PFSK-1 (cell line): ENCODE results near the gene SLC8A1.

Source experiments
- FOXP2 ChIP-seq: optimal IDR thresholded peaks from 2 replicates; pipeline ENCODE3; 2011; ENCODE audit warnings: borderline replicate concordance, control low read depth, inconsistent platforms; ENCODE audit not compliant: insufficient read depth; ENCODE audit errors: extremely low read length, extremely low read depth
- POLR2AphosphoS5 ChIP-seq: IDR thresholded peaks from 2 replicates; pipeline ENCODE4 v1.6.1; 2012; ENCODE audit warnings: low read depth, mild to moderate bottlenecking, control low read depth, low read length, moderate library complexity
- SIN3A ChIP-seq: IDR thresholded peaks from 2 replicates; pipeline ENCODE4 v1.6.1; 2012; ENCODE audit warnings: mild to moderate bottlenecking, low read length, moderate library complexity, borderline replicate concordance; ENCODE audit not compliant: insufficient read depth
- TAF1 ChIP-seq: IDR thresholded peaks from 2 replicates; pipeline ENCODE4 v1.6.1; 2012; ENCODE audit warnings: low read length, control low read depth, borderline replicate concordance; ENCODE audit not compliant: insufficient read depth
- TF ChIP-seq, protein P1 (sequence below), 2 experiments: IDR thresholded peaks; 2 replicates each; pipeline versions ENCODE4 v1.6.1 to v1.8.0; 2011 to 2012; ENCODE audit warnings: low read depth in 2 of 2, low read length in 2 of 2, control low read depth in 1 of 2, inconsistent platforms in 1 of 2, mild to moderate bottlenecking in 1 of 2, moderate library complexity in 1 of 2; ENCODE audit not compliant: insufficient read depth in 1 of 2

SLC8A1 gene

DNA sequence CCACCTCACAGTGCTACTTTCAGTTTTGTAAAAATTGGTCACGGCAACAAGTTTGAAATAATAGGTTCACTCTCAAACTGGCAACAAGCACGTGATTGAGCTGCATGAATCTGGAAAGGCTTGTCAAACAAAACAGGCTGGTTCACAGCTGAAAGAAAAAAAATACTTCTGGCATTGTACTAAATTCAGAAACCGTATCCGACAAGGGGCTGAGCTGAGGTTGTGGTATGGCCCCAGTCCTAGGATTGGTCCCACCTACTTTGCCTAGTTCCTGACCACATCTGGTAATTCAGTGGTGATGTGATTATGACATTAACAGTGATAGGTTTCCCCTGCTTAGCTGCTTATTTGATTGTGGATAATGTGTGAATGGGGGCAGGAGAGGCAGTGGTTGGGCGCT lies 346.3 kb downstream of the SLC8A1 start:
- TF ChIP-seq, protein P1, sequence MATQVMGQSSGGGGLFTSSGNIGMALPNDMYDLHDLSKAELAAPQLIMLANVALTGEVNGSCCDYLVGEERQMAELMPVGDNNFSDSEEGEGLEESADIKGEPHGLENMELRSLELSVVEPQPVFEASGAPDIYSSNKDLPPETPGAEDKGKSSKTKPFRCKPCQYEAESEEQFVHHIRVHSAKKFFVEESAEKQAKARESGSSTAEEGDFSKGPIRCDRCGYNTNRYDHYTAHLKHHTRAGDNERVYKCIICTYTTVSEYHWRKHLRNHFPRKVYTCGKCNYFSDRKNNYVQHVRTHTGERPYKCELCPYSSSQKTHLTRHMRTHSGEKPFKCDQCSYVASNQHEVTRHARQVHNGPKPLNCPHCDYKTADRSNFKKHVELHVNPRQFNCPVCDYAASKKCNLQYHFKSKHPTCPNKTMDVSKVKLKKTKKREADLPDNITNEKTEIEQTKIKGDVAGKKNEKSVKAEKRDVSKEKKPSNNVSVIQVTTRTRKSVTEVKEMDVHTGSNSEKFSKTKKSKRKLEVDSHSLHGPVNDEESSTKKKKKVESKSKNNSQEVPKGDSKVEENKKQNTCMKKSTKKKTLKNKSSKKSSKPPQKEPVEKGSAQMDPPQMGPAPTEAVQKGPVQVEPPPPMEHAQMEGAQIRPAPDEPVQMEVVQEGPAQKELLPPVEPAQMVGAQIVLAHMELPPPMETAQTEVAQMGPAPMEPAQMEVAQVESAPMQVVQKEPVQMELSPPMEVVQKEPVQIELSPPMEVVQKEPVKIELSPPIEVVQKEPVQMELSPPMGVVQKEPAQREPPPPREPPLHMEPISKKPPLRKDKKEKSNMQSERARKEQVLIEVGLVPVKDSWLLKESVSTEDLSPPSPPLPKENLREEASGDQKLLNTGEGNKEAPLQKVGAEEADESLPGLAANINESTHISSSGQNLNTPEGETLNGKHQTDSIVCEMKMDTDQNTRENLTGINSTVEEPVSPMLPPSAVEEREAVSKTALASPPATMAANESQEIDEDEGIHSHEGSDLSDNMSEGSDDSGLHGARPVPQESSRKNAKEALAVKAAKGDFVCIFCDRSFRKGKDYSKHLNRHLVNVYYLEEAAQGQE (IDR thresholded peaks at IDR 0.05; ENCODE audit: insufficient read depth in 1 of 2, low read depth in 2 of 2, low read length in 2 of 2): no peak
- no peak for TF ChIP-seq POLR2AphosphoS5
- TF ChIP-seq SIN3A: no peak
- no peak for TF ChIP-seq FOXP2
- TF ChIP-seq TAF1: no peak

DNA sequence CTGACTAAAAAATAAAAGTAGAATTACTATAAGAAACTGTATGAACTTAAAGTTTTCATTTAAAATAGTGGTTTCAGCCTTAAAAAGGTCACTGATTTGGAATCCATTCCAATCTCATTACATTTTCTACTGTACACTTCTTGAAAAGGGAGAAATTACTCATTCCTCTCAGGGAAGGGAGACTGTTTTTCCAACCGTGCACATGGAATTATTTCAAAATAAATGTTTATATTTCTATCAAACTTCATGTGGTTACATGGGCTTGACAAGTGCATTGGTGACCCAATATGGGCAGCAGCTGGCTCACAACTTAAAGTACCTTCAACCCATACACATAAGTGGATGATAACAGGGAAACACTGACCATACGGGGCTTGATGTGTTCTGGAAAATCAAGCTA lies 348.3 kb downstream of the SLC8A1 start:
- TF ChIP-seq POLR2AphosphoS5 (no peak), FOXP2 (no peak), SIN3A (no peak), TAF1 (no peak)
- TF ChIP-seq, protein P1 (IDR thresholded peaks at IDR 0.05; ENCODE audit: insufficient read depth in 1 of 2, low read depth in 2 of 2, low read length in 2 of 2): no peak

DNA sequence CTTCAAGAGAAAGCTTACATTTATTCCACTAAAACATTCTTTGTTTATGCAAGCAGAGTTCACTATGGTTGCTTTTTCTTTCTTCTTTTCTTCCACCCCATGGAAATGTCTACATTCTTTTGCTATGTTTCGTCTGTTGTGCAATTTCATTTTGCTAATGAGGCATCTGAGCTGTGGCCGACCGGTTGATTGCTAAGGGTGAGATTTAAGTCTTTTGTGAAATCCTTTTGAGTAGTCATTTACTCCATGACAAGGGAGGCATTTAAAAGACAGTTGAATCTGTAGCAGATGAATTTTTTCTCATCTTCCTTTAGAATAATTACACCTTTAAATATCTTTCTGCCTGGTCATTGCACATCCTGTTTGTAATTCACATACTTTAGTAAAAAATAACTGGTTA lies 348.7 kb downstream of the SLC8A1 start:
- no peak for TF ChIP-seq TAF1
- no peak for TF ChIP-seq POLR2AphosphoS5
- no peak for TF ChIP-seq SIN3A
- TF ChIP-seq, protein P1 (IDR thresholded peaks at IDR 0.05; ENCODE audit: insufficient read depth in 1 of 2, low read depth in 2 of 2, low read length in 2 of 2): no peak
- TF ChIP-seq FOXP2: no peak

DNA sequence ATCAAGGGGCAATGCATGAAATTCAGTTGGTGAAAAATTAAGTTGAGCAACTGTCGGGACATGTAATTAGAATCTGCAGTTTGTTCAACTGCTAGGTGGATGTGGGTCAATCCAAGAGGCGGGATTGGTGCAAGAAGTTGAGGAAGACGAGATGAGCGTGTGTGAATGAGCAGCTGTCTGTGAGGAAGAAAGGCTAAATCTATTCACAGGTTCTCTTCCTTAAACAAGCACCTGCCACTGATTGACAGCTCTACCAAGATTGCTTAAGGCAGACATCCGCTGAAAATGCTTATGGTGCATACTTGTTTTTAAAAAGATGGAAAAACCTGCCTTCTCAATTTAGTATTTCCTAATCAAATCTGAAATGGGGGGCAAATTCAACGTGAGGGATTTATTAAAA lies 349.4 kb downstream of the SLC8A1 start:
- no peak for TF ChIP-seq TAF1
- TF ChIP-seq FOXP2: no peak
- TF ChIP-seq, protein P1 (IDR thresholded peaks at IDR 0.05; ENCODE audit: insufficient read depth in 1 of 2, low read depth in 2 of 2, low read length in 2 of 2): no peak
- no peak for TF ChIP-seq SIN3A
- no peak for TF ChIP-seq POLR2AphosphoS5

DNA sequence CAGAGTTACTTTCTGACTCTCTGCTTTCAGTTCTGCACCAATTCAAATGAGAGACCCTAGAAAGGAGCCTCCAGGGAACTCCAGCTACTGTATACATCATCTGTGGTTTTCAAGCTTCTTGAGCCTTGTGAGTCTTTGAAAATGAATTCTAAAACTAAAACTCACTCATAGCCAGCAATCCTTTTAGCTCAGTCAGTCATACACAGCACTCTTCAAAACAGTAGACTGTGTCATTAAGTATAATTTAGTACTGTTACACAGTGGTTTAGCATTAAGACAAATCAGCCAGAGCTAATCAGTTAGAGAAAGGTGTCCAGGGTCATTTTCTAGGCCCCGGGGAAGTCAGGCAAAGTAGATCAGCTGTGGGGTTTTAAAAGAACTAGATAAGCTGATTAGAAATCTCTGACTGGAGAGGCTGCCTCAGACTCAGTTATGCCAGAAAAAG lies 350.7 kb downstream of the SLC8A1 start:
- TF ChIP-seq SIN3A: no peak
- no peak for TF ChIP-seq TAF1
- TF ChIP-seq, protein P1 (IDR thresholded peaks at IDR 0.05; ENCODE audit: insufficient read depth in 1 of 2, low read depth in 2 of 2, low read length in 2 of 2): no peak
- no peak for TF ChIP-seq FOXP2
- TF ChIP-seq POLR2AphosphoS5: no peak
